Measurements from ENCODE around the gene HIVEP2.

DNA sequence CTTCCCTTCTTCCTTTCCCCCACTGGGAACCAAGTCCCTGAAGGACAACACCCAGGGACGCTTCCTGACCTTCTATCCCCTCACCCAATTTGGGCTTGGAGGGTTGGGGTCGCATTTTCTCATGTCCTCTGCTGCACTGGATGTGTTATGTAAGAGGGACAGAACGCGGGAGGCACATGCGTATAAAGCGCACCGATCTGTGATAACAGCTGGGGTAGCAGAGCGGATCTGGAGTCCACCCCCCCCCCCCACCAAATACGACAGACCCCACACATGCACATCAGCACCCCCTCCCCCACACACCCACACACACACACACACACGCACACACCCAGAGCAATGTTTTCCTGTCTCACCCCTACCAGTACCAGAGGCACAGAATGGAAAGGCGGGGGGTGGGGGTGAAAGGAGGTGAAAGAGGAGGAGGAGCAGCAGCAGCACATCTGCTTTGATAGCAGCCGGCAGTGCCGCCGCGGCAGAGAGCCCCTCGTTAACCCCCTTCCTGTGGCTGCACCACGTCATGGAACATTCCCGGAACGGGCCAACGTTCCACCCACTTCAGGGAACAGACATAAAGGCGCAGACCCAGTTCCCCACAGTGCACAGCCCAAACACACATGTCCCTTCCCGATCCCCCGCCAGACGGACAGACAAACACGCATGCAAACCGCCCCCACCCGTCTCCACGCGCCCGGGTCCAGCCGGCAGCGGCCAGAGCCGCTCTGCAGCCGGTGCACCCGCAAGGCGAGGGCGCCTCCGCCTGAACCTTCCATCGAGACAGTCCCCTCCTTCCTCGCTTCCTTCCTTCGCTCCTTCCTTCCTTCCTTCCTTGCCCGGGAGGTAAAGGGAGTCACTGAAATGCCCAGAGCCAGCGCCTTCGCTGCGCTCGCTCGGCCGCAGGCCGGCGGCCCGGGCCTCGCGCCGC lies 590 bp downstream of the HIVEP2 start:
- TF ChIP-seq EZH2 (IDR thresholded peaks at IDR 0.05; ENCODE audit: insufficient read depth, poor library complexity, severe bottlenecking) (no peak), EZH2phosphoT487 (IDR thresholded peaks at IDR 0.05; ENCODE audit: insufficient read depth, low read depth) (no peak)
